Psoas muscle (tissue), 8 donors: Measurements from ENCODE around the gene IFRD2. TPM values are rescaled to one million over a fixed set of nuclear protein-coding genes. Genes with fewer than 3 reads are reported as not detected.

Experiments used
- ATAC-seq, 4 donors: fragments of 200-7000 bp; cut with Tn5 transposase; one replicate each; pipeline ENCODE4 v1.9.1; 2020; ENCODE audit warnings: moderate library complexity in 3 of 4, mild to moderate bottlenecking in 2 of 4
- DNase-seq, 2 donors: peaks; one replicate each; pipeline ENCODE4 v3.0.0-alpha.2; 2020
- H3K27ac ChIP-seq: fragments of 200-600 bp; one replicate; pipeline ENCODE4 v1.8.0; 2022
- H3K27me3 ChIP-seq, 3 donors: fragments of 200-600 bp in 1 of 3; one replicate each; pipeline versions ENCODE4 v1.6.1 to v1.8.0; 2013 to 2022; ENCODE audit warnings: low read length in 2 of 3, mild to moderate bottlenecking in 2 of 3, moderate library complexity in 1 of 3; ENCODE audit not compliant: insufficient read depth in 3 of 3
- H3K36me3 ChIP-seq, 2 donors: fragments of 200-600 bp in 1 of 2; one replicate each; pipeline versions ENCODE4 v1.6.1 to v1.8.0; 2013 to 2022; ENCODE audit warnings: low read depth in 1 of 2, mild to moderate bottlenecking in 1 of 2, moderate library complexity in 1 of 2; ENCODE audit not compliant: insufficient read depth in 1 of 2
- H3K4me1 ChIP-seq: fragments of 200-600 bp; one replicate; pipeline ENCODE4 v1.8.0; 2022
- H3K4me3 ChIP-seq: fragments of 200-600 bp; one replicate; pipeline ENCODE4 v1.8.0; 2022; ENCODE audit warnings: mild to moderate bottlenecking
- H3K9me3 ChIP-seq: fragments of 200-600 bp; one replicate; pipeline ENCODE4 v1.8.0; 2022
- WGBS, 3 donors: extraction: QIAGEN DNeasy Blood & Tissue Kit; methylation state at CpG; one replicate each; pipeline versions ENCODE4 v1.1.6 to v1.1.7; 2013; 5-methylcytosine and 5-hydroxymethylcytosine counted together
- intact Hi-C, 2 donors: fragments of 100-400 bp; cut with DNase I; formaldehyde crosslinking; loops; one replicate each; pipeline versions ENCODE4 v1.11.0 to v1.14.2; 2022
- polyA plus RNA-seq, 3 donors: library from polyadenylated mRNA; stranded (reverse); fragments of 200-250 nt; gene quantifications; one replicate each; pipeline ENCODE4 v1.2.3, GENCODE V29; 2013
- total RNA-seq, 4 donors: library from RNA; stranded (reverse); fragmentation: NEBNext Ultra II Directional in 2 of 4; extraction: Animal tissue kit (Norgen Biotek cat#: 25700) in 2 of 4; gene quantifications; one replicate each; pipeline versions ENCODE4 v1.2.1 to v1.2.4, GENCODE V29; 2021 to 2023
- TF ChIP-seq, protein P1 (sequence below): fragments of 200-600 bp; IDR thresholded peaks from one replicate; pipeline ENCODE4 v1.8.0; 2022; ENCODE audit warnings: antibody characterized with exemption
- donor health status: healthy with polysubstance abuse.
- donor health status: DM: no; HTN: no; CAD: no; lungs with moderate emphysema.
- donor health status: Bipolar disorder and iron deficiency.
- donor health status: healthy.
- donor health status: DM: yes; HTN: yes; CAD: no.
- donor health status: DM: no; HTN: no; CAD: no.
- donor health status: DM: no; HTN: no; CAD: no.
- donor health status: DM: yes; HTN: yes; CAD: no.

The IFRD2 gene
- total and polyA plus RNA-seq, 7 donors, result 77.2 to 175 (median 130) TPM

DNA sequence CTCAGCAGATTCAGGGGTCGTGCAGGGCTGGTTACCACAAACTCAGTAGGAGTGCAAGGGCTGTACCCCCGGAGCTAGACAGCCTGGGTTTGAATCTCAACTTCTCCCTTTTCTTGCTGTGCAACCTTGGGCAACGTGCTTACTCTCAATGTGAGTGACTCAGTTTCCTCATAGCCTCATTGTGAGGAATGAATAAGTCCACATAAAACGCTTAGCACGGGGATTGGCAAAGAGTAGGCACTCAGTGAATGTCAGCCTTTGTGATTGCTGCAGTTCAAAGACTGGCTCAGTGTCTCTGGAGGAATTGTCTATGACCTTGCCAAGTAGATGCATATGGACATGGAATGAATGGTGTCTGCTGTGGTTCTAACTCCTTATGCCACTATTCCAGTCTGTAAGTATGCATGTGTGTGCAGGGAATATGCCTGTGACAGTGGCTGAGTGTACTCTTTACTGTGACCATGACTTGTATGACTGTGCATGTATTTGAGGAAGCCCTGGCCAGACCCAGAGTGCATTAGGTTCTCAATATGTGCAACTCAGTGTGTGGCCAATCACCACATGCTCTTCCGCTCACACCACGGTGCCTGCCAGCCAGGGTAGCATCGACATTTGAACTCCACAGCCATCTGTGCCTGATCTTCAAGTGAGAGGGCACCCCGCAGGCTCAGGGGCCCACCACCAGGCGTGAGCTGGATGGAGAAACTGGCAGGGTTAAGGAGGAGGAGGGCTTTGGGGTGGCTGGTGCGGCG is 7.9 kb upstream of the IFRD2 start:
- TF ChIP-seq, protein P1, sequence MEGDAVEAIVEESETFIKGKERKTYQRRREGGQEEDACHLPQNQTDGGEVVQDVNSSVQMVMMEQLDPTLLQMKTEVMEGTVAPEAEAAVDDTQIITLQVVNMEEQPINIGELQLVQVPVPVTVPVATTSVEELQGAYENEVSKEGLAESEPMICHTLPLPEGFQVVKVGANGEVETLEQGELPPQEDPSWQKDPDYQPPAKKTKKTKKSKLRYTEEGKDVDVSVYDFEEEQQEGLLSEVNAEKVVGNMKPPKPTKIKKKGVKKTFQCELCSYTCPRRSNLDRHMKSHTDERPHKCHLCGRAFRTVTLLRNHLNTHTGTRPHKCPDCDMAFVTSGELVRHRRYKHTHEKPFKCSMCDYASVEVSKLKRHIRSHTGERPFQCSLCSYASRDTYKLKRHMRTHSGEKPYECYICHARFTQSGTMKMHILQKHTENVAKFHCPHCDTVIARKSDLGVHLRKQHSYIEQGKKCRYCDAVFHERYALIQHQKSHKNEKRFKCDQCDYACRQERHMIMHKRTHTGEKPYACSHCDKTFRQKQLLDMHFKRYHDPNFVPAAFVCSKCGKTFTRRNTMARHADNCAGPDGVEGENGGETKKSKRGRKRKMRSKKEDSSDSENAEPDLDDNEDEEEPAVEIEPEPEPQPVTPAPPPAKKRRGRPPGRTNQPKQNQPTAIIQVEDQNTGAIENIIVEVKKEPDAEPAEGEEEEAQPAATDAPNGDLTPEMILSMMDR, result no peak
- peak in 1 of 2 donors; percentile 71 for DNase-seq
- no peaks in the 10 kb centered on the region for H3K9me3 ChIP-seq
- H3K27me3 ChIP-seq, result no peaks in the 10 kb centered on the region
- WGBS, 3 donors, result 27 to 38% (median 29%) methylated on average over 12 of the region's 12 CpGs
- peak overlapping the region; percentile 88 for H3K27ac ChIP-seq
- intact Hi-C loops, result no loop called here
- peak in 3 of 4 donors; percentile 17 to 31 (median 30) for ATAC-seq
- H3K36me3 ChIP-seq, result peaks cover 0 to 6% of the 10 kb centered on the region in 2 donors
- peak overlapping the region; percentile 76 for H3K4me3 ChIP-seq
- H3K4me1 ChIP-seq, result peaks cover 29% of the 10 kb centered on the region

DNA sequence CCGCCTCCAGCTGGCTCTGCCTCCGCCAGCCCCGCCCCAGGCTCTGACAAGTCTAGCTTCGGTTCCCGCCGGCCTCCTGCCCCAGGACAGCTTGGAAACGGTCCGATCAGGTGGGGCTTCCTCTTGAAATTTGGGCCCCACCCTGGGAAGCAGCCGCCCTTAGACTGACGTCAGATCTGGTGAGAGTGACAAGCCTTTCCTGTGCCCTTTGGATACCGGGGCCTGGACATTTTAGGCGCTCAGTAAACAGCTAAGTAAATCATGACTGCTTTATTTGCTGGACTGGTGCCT is 7.4 kb upstream of the IFRD2 start:
- WGBS, 3 donors, result 0 to 1% (median 0%) methylated on average over 12 of the region's 12 CpGs
- peaks cover 29% of the 10 kb centered on the region for H3K4me1 ChIP-seq
- peak overlapping the region; percentile 76 for H3K4me3 ChIP-seq
- intact Hi-C loops, result no loop called here
- TF ChIP-seq, protein P1, result no peak
- no peaks in the 10 kb centered on the region for H3K9me3 ChIP-seq
- H3K27me3 ChIP-seq, result no peaks in the 10 kb centered on the region
- peak overlapping the region; percentile 88 for H3K27ac ChIP-seq
- peaks cover 0 to 6% of the 10 kb centered on the region in 2 donors for H3K36me3 ChIP-seq
- ATAC-seq (no peak), DNase-seq (no peak)

DNA sequence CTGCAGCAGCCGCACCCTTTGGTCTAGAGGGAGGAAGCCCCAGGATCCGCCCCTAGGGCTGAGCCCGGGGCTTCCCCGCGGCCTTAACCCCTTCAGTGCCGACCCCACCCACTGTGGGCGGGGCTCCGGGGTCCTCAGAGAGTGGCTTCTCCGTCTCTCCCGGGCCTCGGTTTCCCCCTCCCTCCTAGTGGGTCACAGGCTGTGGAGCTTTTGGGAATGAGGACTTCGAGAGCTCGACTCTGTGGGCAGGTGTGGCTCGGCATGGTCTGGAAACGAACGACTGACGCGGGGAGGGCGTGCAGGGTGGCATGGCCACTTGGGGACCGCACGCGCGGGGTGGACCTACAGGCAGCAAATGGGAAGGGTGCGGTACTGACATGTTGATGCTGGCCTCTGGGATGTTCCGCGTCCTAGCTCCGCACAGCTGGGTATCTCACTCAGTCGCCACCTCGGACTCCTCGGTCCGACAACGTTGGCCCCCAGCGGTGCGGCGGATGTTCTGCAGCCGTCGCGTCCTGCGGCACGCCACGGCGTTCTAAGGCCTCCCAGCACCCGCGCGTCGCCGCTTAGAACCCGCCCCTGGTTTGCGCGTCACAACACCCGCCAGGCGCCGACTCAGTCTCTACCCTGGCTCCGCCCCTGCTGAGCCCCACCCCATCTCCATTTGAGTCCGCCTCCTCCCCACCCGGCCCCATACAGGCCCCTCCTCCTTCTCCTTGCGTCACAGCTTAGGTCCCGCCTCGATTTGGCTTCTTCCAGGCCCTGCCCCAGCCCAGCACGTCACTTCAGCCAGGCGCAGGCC is 6.8 kb upstream of the IFRD2 start, which contains the start of the genes HYAL3 and NAA80:
TSS of gene HYAL3 (minus strand) at position 570 of the 802 bp plus-strand sequence. CDS start 3,803 bp downstream, outside the sequence.
TSS of gene NAA80 (minus strand) at position 570 of the 802 bp plus-strand sequence. CDS start 1,942 bp downstream, outside the sequence.
- Histone ChIP-seq H3K9me3 (no peaks in the 10 kb centered on the region), H3K4me1 (peaks cover 29% of the 10 kb centered on the region), H3K4me3 (peak within 1 kb of the TSS; percentile 76), H3K27me3 (no peaks in the 10 kb centered on the region), H3K36me3 (peaks cover 0 to 6% of the 10 kb centered on the region in 2 donors), H3K27ac (peak within 1 kb of the TSS; percentile 88)
- ATAC-seq (peak; percentile 89 to 91 (median 89)), DNase-seq (peak; percentile 99 to 100)
- intact Hi-C loops, result no loop called here
- WGBS, 3 donors, result 0 to 1% (median 1%) methylated on average over 46 to 61 of the region's 61 CpGs
- TF ChIP-seq, protein P1, result peak; percentile 43

DNA sequence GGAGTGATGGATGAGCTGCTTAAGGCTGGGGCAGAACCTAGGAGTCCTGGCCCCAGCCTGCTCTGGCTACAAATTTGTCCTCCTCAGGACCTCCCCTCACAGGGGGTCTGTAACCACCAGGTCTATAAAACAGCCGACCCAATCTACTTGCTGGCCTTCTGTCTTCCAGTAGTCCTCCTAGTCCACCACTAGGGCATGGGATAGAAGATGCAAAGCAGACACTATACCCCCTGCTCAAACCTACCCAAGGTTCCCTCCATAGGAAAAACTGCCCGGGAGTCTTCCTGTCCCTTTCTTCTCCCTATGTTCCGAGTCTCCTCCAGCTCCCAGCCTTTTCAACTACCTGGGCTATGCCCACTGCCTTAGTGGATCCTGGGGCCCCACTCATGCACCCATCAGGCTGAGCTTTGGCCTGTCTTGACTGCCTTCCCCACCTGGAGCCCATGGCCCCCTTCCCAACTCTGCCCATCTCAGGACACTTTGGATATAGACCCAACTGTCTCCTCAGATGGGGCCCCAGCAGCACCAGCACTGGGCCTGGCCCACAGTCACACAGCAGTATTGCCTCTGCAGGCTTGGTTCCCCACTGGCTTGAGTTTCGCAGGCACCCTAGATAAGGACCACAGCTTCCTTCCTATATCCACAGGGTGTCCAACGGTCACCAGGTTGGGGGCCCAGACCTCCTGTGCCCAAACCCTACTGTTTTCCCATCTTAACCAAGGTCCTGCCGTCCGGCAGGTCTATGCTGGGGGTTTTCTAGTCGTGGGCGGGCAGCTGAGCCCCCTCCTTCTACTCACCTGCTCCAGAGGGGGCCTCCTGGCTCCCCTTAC is 5.9 kb upstream of the IFRD2 start:
- no peaks in the 10 kb centered on the region for H3K9me3 ChIP-seq
- peak overlapping the region; percentile 87 for H3K27ac ChIP-seq
- WGBS, 3 donors, result 45 to 48% (median 46%) methylated on average over 9 of the region's 9 CpGs
- TF ChIP-seq, protein P1, result no peak
- no peak for ATAC-seq
- H3K4me3 ChIP-seq, result peak overlapping the region; percentile 76
- DNase-seq, result peak in 1 of 2 donors; percentile 61
- intact Hi-C loops, result no loop called here
- peaks cover 31% of the 10 kb centered on the region for H3K4me1 ChIP-seq
- peaks cover 0 to 6% of the 10 kb centered on the region in 2 donors for H3K36me3 ChIP-seq
- no peaks in the 10 kb centered on the region for H3K27me3 ChIP-seq
